HCT116 (cell line): ENCODE results near the gene MYL12B.
A peak's percentile ranks its signal among the peaks of the same experiment; 100 is the strongest.

Experiments
- POLR2A ChIP-seq: IDR thresholded peaks from 2 replicates; pipeline ENCODE4 v1.7.0; 2011; ENCODE audit warnings: borderline replicate concordance; ENCODE audit not compliant: insufficient read depth, insufficient read length; ENCODE audit errors: extremely low read depth
- REST ChIP-seq: IDR thresholded peaks from 2 replicates; pipeline ENCODE4 v1.6.1; 2012; ENCODE audit warnings: low read depth
- SP1 ChIP-seq: IDR thresholded peaks from 2 replicates; pipeline ENCODE4 v1.6.1; 2012; ENCODE audit warnings: low read depth
- SRF ChIP-seq: IDR thresholded peaks from 2 replicates; pipeline ENCODE4 v1.6.1; 2012; ENCODE audit warnings: low read depth
- TF ChIP-seq, protein P1 (sequence below), 3 experiments: fragments of 200-600 bp in 1 of 3; sonication (generic) in 1 of 3; IDR thresholded peaks in 2 of 3; conservative IDR thresholded peaks in 1 of 3; 2 replicates each; pipeline ENCODE4 v1.5.1; 2012 to 2017; ENCODE audit warnings: low read depth in 2 of 3, low read length in 2 of 3, antibody characterized with exemption in 1 of 3, borderline replicate concordance in 1 of 3, control low read depth in 1 of 3, mild to moderate bottlenecking in 1 of 3, mixed read lengths in 1 of 3, mixed run types in 1 of 3, moderate library complexity in 1 of 3; ENCODE audit not compliant: insufficient read depth in 1 of 3
- TF ChIP-seq, protein P2 (sequence below): IDR thresholded peaks from 2 replicates; pipeline ENCODE4 v1.6.1; 2012

DNA sequence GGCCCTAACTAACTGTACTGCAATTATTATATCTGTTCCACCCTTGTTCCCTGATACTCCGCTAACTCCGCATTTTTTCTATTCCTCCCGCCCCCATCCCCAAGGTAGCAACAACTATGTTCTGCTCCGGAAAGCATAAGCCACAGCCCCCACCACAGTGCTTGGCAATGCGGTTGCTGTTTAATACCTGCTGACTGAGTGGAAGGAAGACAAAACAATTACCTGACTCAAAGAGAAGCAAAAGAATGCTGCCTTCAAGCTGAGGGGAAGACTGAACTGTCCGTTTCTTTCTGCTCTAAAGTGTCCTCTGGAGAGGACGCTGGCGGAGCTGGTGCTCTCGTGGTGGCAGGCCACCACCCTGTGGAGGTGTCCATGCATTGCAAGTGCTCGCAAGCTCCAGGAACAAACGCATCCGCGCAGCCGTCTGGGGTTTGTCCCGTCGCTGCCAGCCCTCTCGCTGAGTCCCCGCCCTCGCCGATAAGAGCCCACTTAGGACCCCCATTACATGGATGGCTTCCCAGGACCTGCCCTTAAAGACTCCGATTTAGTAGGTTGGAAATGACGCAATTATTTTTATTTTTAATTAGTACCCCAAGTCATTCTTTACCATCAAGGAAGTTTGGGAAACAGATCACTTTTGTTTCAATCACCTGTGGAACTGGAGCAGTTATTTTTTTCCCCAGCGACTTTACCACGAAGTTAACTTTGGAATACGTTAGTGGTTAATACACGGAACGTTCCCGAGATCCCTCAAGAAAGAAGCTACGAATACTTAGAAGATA, 15.9 kb upstream of the MYL12B start:
- TF ChIP-seq POLR2A (no peak), SRF (no peak), SP1 (no peak), REST (no peak)
- TF ChIP-seq, protein P1, sequence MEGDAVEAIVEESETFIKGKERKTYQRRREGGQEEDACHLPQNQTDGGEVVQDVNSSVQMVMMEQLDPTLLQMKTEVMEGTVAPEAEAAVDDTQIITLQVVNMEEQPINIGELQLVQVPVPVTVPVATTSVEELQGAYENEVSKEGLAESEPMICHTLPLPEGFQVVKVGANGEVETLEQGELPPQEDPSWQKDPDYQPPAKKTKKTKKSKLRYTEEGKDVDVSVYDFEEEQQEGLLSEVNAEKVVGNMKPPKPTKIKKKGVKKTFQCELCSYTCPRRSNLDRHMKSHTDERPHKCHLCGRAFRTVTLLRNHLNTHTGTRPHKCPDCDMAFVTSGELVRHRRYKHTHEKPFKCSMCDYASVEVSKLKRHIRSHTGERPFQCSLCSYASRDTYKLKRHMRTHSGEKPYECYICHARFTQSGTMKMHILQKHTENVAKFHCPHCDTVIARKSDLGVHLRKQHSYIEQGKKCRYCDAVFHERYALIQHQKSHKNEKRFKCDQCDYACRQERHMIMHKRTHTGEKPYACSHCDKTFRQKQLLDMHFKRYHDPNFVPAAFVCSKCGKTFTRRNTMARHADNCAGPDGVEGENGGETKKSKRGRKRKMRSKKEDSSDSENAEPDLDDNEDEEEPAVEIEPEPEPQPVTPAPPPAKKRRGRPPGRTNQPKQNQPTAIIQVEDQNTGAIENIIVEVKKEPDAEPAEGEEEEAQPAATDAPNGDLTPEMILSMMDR (IDR thresholded peaks at IDR 0.05 in 2 of 3, conservative IDR thresholded peaks at IDR 0.05 in 1 of 3; ENCODE audit: borderline replicate concordance in 1 of 3, insufficient read depth in 1 of 3, low read depth in 2 of 3, low read length in 2 of 3): peak in 2 of 3 experiments; percentile 87 to 90; a peak in 4 of 6 replicates
- TF ChIP-seq, protein P2, sequence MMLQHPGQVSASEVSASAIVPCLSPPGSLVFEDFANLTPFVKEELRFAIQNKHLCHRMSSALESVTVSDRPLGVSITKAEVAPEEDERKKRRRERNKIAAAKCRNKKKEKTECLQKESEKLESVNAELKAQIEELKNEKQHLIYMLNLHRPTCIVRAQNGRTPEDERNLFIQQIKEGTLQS: no peak
